Activated naive CD4-positive, alpha-beta T cell treated with anti-CD3 and anti-CD28 coated beads, Interleukin-2, amount 10 ng/mL, durations not matched to agents 7 days and 5 days (primary cell): ENCODE data around the gene KCTD4.
"Not testable (repeated sequence)": the region's sequence is repeated elsewhere in the genome, so short reads cannot be mapped to it uniquely, and the experiment has no call there.

ENCODE experiments used
- CTCF ChIA-PET: fragments of 350-600 bp; sonication (Branson Sonifier 250); formaldehyde crosslinking; loops from one replicate; lab custom pipeline; 2021; ENCODE audit warnings: antibody characterized with exemption; lab: Charles Lee
- DNase-seq: peaks from one replicate; pipeline ENCODE4 v3.0.0-alpha.2; 2020
- H3K27ac Mint-ChIP-seq: one replicate; pipeline ENCODE4 v1.8.0; 2021; ENCODE audit warnings: mild to moderate bottlenecking, moderate library complexity, mixed read lengths
- H3K27me3 Mint-ChIP-seq: one replicate; pipeline ENCODE4 v1.8.0; 2021; ENCODE audit warnings: mild to moderate bottlenecking, mixed read lengths
- H3K36me3 Mint-ChIP-seq: one replicate; pipeline ENCODE4 v1.8.0; 2021; ENCODE audit warnings: mixed read lengths
- H3K4me1 Mint-ChIP-seq: one replicate; pipeline ENCODE4 v1.8.0; 2021; ENCODE audit warnings: mixed read lengths
- H3K4me3 Mint-ChIP-seq: one replicate; pipeline ENCODE4 v1.8.0; 2021; ENCODE audit warnings: mild to moderate bottlenecking, moderate library complexity, mixed read lengths
- H3K9me3 Mint-ChIP-seq: one replicate; pipeline ENCODE4 v1.8.0; 2021; ENCODE audit warnings: mixed read lengths

The KCTD4 gene

GRCh38 chr13:45200701-45201232, at the start of gene KCTD4:
Gene KCTD4, minus strand, starts transcription at chr13:45201045. Its CDS starts 6,478 bp downstream, at chr13:45194567.
- H3K4me1 Mint-ChIP-seq = no peaks in the 10 kb centered on the region
- CTCF ChIA-PET = no interaction called here
- H3K27me3 Mint-ChIP-seq = no peaks in the 10 kb centered on the region
- H3K27ac Mint-ChIP-seq = no peak within 1 kb of the TSS
- no peak for DNase-seq
- peaks cover 8% of the 10 kb centered on the region for H3K36me3 Mint-ChIP-seq
- H3K9me3 Mint-ChIP-seq = no peaks in the 10 kb centered on the region
- no peak within 1 kb of the TSS for H3K4me3 Mint-ChIP-seq

GRCh38 chr13:45249662-45250061, 48.8 kb upstream of the KCTD4 start:
- no peaks in the 10 kb centered on the region for H3K27me3 Mint-ChIP-seq
- no peaks in the 10 kb centered on the region for H3K4me1 Mint-ChIP-seq
- H3K36me3 Mint-ChIP-seq = peaks cover 5% of the 10 kb centered on the region
- CTCF ChIA-PET = interaction anchor here (1.2 kb wide), 1 partner anchor 12 kb away, joined by 3 read pairs; no protein-coding TSS in a partner anchor
- H3K9me3 Mint-ChIP-seq = no peaks in the 10 kb centered on the region
- no peak overlapping the region for H3K27ac Mint-ChIP-seq
- no peak for DNase-seq
- no peak overlapping the region for H3K4me3 Mint-ChIP-seq

- H3K27me3 Mint-ChIP-seq, H3K36me3 Mint-ChIP-seq, DNase-seq, H3K27ac Mint-ChIP-seq, H3K9me3 Mint-ChIP-seq, CTCF ChIA-PET, H3K4me3 Mint-ChIP-seq, H3K4me1 Mint-ChIP-seq: not testable (repeated sequence)
Observed at GRCh38 chr13:45244736-45245135, 43.9 kb upstream of the KCTD4 start.

GRCh38 chr13:45243077-45243476, 42.2 kb upstream of the KCTD4 start:
- Mint-ChIP-seq H3K4me3 (no peak overlapping the region), H3K27ac (no peak overlapping the region), H3K4me1 (no peaks in the 10 kb centered on the region), H3K9me3 (no peaks in the 10 kb centered on the region), H3K27me3 (no peaks in the 10 kb centered on the region), H3K36me3 (no peaks in the 10 kb centered on the region)
- DNase-seq = no peak
- CTCF ChIA-PET = no interaction called here

- Mint-ChIP-seq H3K27me3 (no peaks in the 10 kb centered on the region), H3K36me3 (no peaks in the 10 kb centered on the region), H3K4me3 (no peak overlapping the region), H3K4me1 (no peaks in the 10 kb centered on the region), H3K9me3 (no peaks in the 10 kb centered on the region), H3K27ac (no peak overlapping the region)
- no peak for DNase-seq
- CTCF ChIA-PET = no interaction called here
Observed at GRCh38 chr13:45242524-45242923, 41.7 kb upstream of the KCTD4 start.

- H3K9me3 Mint-ChIP-seq = no peaks in the 10 kb centered on the region
- no peaks in the 10 kb centered on the region for H3K36me3 Mint-ChIP-seq
- DNase-seq = no peak
- no peaks in the 10 kb centered on the region for H3K4me1 Mint-ChIP-seq
- H3K27ac Mint-ChIP-seq = no peak overlapping the region
- no peaks in the 10 kb centered on the region for H3K27me3 Mint-ChIP-seq
- no peak overlapping the region for H3K4me3 Mint-ChIP-seq
- CTCF ChIA-PET = no interaction called here
Observed at GRCh38 chr13:45242070-45242469, 41.2 kb upstream of the KCTD4 start.

- Mint-ChIP-seq H3K27me3 (no peaks in the 10 kb centered on the region), H3K27ac (no peak overlapping the region), H3K9me3 (no peaks in the 10 kb centered on the region), H3K36me3 (no peaks in the 10 kb centered on the region), H3K4me3 (no peak overlapping the region), H3K4me1 (no peaks in the 10 kb centered on the region)
- CTCF ChIA-PET = interaction anchor here (1.2 kb wide), 1 partner anchor 10 kb away, joined by 3 read pairs; no protein-coding TSS in a partner anchor
- no peak for DNase-seq
Observed at GRCh38 chr13:45240143-45240542, 39.3 kb upstream of the KCTD4 start.

GRCh38 chr13:45238945-45239795, 38.3 kb upstream of the KCTD4 start:
- H3K4me3 Mint-ChIP-seq = no peak overlapping the region
- no peak for DNase-seq

GRCh38 chr13:45232591-45232990, 31.7 kb upstream of the KCTD4 start:
- H3K27me3 Mint-ChIP-seq = no peaks in the 10 kb centered on the region
- H3K4me1 Mint-ChIP-seq = no peaks in the 10 kb centered on the region
- H3K36me3 Mint-ChIP-seq = no peaks in the 10 kb centered on the region
- H3K4me3 Mint-ChIP-seq = no peak overlapping the region
- H3K27ac Mint-ChIP-seq = no peak overlapping the region
- DNase-seq = no peak
- H3K9me3 Mint-ChIP-seq = no peaks in the 10 kb centered on the region
- CTCF ChIA-PET = no interaction called here

More at GRCh38 chr13:45238945-45239795, 38.3 kb upstream of the KCTD4 start:
- no peaks in the 10 kb centered on the region for H3K27me3 Mint-ChIP-seq
- no peak overlapping the region for H3K27ac Mint-ChIP-seq
- no peaks in the 10 kb centered on the region for H3K9me3 Mint-ChIP-seq
- CTCF ChIA-PET = interaction anchor here (1.2 kb wide), 1 partner anchor 9 kb away, joined by 3 read pairs; no protein-coding TSS in a partner anchor
- H3K36me3 Mint-ChIP-seq = no peaks in the 10 kb centered on the region
- H3K4me1 Mint-ChIP-seq = no peaks in the 10 kb centered on the region

- H3K36me3 Mint-ChIP-seq = no peaks in the 10 kb centered on the region
- H3K27me3 Mint-ChIP-seq = no peaks in the 10 kb centered on the region
- H3K4me3 Mint-ChIP-seq = no peak overlapping the region
- CTCF ChIA-PET = no interaction called here
- no peak for DNase-seq
- H3K27ac Mint-ChIP-seq = no peak overlapping the region
- no peaks in the 10 kb centered on the region for H3K9me3 Mint-ChIP-seq
- H3K4me1 Mint-ChIP-seq = no peaks in the 10 kb centered on the region
Observed at GRCh38 chr13:45231722-45232121, 30.9 kb upstream of the KCTD4 start.

- no peak overlapping the region for H3K27ac Mint-ChIP-seq
- CTCF ChIA-PET = no interaction called here
Observed at GRCh38 chr13:45231305-45231704, 30.5 kb upstream of the KCTD4 start.

GRCh38 chr13:45229172-45229571, 28.3 kb upstream of the KCTD4 start:
- DNase-seq = no peak
- H3K36me3 Mint-ChIP-seq = no peaks in the 10 kb centered on the region
- no peaks in the 10 kb centered on the region for H3K27me3 Mint-ChIP-seq
- no peaks in the 10 kb centered on the region for H3K9me3 Mint-ChIP-seq
- CTCF ChIA-PET = interaction anchor here (1.7 kb wide), 1 partner anchor 10 kb away, joined by 3 read pairs; no protein-coding TSS in a partner anchor
- H3K4me1 Mint-ChIP-seq = no peaks in the 10 kb centered on the region
- no peak overlapping the region for H3K4me3 Mint-ChIP-seq
- no peak overlapping the region for H3K27ac Mint-ChIP-seq

More at GRCh38 chr13:45231305-45231704, 30.5 kb upstream of the KCTD4 start:
- no peaks in the 10 kb centered on the region for H3K4me1 Mint-ChIP-seq
- no peak overlapping the region for H3K4me3 Mint-ChIP-seq
- H3K36me3 Mint-ChIP-seq = no peaks in the 10 kb centered on the region
- DNase-seq = no peak
- H3K9me3 Mint-ChIP-seq = no peaks in the 10 kb centered on the region
- no peaks in the 10 kb centered on the region for H3K27me3 Mint-ChIP-seq

GRCh38 chr13:45228002-45228401, 27.2 kb upstream of the KCTD4 start:
- Mint-ChIP-seq H3K4me1 (no peaks in the 10 kb centered on the region), H3K27me3 (no peaks in the 10 kb centered on the region), H3K9me3 (no peaks in the 10 kb centered on the region), H3K36me3 (no peaks in the 10 kb centered on the region), H3K4me3 (no peak overlapping the region), H3K27ac (no peak overlapping the region)
- no peak for DNase-seq
- CTCF ChIA-PET = no interaction called here

- H3K4me1 Mint-ChIP-seq = no peaks in the 10 kb centered on the region
- DNase-seq = no peak
- H3K36me3 Mint-ChIP-seq = no peaks in the 10 kb centered on the region
Observed at GRCh38 chr13:45226024-45226423, 25.2 kb upstream of the KCTD4 start.

GRCh38 chr13:45225370-45225769, 24.5 kb upstream of the KCTD4 start:
- Mint-ChIP-seq H3K4me1 (no peaks in the 10 kb centered on the region), H3K27ac (no peak overlapping the region), H3K4me3 (no peak overlapping the region), H3K36me3 (no peaks in the 10 kb centered on the region), H3K9me3 (no peaks in the 10 kb centered on the region), H3K27me3 (no peaks in the 10 kb centered on the region)
- CTCF ChIA-PET = no interaction called here
- DNase-seq = no peak

More at GRCh38 chr13:45226024-45226423, 25.2 kb upstream of the KCTD4 start:
- H3K9me3 Mint-ChIP-seq = no peaks in the 10 kb centered on the region
- H3K27ac Mint-ChIP-seq = no peak overlapping the region
- no peak overlapping the region for H3K4me3 Mint-ChIP-seq
- CTCF ChIA-PET = no interaction called here
- no peaks in the 10 kb centered on the region for H3K27me3 Mint-ChIP-seq
